Trophoblast cell (in vitro differentiated cells and primary cell): ENCODE results near the gene TCERG1.
A peak's percentile ranks its signal among the peaks of the same experiment; 100 is the strongest.

Experiments used
- DNase-seq, 2 donors: peaks; one replicate each; pipeline ENCODE4 v3.0.0-alpha.2; 2016
- H2AFZ ChIP-seq: 2 replicates; pipeline ENCODE4 v1.6.1; 2013; ENCODE audit warnings: low read length, moderate library complexity, mild to moderate bottlenecking; ENCODE audit not compliant: insufficient read depth, poor library complexity
- H2AK5ac ChIP-seq: 2 replicates; pipeline ENCODE4 v1.6.1; 2013; ENCODE audit warnings: mild to moderate bottlenecking, low read length
- H2BK120ac ChIP-seq: 2 replicates; pipeline ENCODE4 v1.6.1; 2013; ENCODE audit warnings: low read length, mild to moderate bottlenecking, moderate library complexity; ENCODE audit not compliant: insufficient read depth, poor library complexity
- H2BK12ac ChIP-seq: 2 replicates; pipeline ENCODE4 v1.6.1; 2013; ENCODE audit warnings: mild to moderate bottlenecking, low read length, moderate library complexity
- H2BK5ac ChIP-seq: 2 replicates; pipeline ENCODE4 v1.6.1; 2013; ENCODE audit warnings: low read length, low read depth, moderate library complexity, mild to moderate bottlenecking; ENCODE audit not compliant: poor library complexity
- H3K14ac ChIP-seq: 2 replicates; pipeline ENCODE4 v1.6.1; 2013; ENCODE audit warnings: mild to moderate bottlenecking, low read length
- H3K18ac ChIP-seq: 2 replicates; pipeline ENCODE4 v1.6.1; 2013; ENCODE audit warnings: mild to moderate bottlenecking, low read length
- H3K23ac ChIP-seq: 2 replicates; pipeline ENCODE4 v1.6.1; 2013; ENCODE audit warnings: low read length
- H3K27ac ChIP-seq: 2 replicates; pipeline ENCODE4 v1.5.1; 2013; ENCODE audit warnings: low read depth, mild to moderate bottlenecking, inconsistent platforms, low read length, moderate library complexity
- H3K27me3 ChIP-seq: 2 replicates; pipeline ENCODE4 v1.6.1; 2013; ENCODE audit warnings: inconsistent platforms, mild to moderate bottlenecking, low read length, moderate library complexity; ENCODE audit not compliant: insufficient read depth
- H3K36me3 ChIP-seq, 2 experiments: 1 replicate in 1 of 2; 2 replicates in 1 of 2; pipeline ENCODE4 v1.6.1; 2013; ENCODE audit warnings: low read length in 2 of 2, mild to moderate bottlenecking in 2 of 2, moderate library complexity in 1 of 2; ENCODE audit not compliant: insufficient read depth in 2 of 2, control insufficient read depth in 1 of 2
- H3K4ac ChIP-seq: 2 replicates; pipeline ENCODE4 v1.6.1; 2013; ENCODE audit warnings: low read depth, mild to moderate bottlenecking, low read length, moderate library complexity
- H3K4me1 ChIP-seq, 2 experiments: 1 replicate in 1 of 2; 2 replicates in 1 of 2; pipeline ENCODE4 v1.6.1; 2013; ENCODE audit warnings: low read length in 2 of 2, mild to moderate bottlenecking in 2 of 2, moderate library complexity in 1 of 2; ENCODE audit not compliant: insufficient read depth in 2 of 2, control insufficient read depth in 1 of 2
- H3K4me2 ChIP-seq: 2 replicates; pipeline ENCODE4 v1.6.1; 2013; ENCODE audit warnings: inconsistent platforms, mild to moderate bottlenecking, low read length, moderate library complexity
- H3K4me3 ChIP-seq: 2 replicates; pipeline ENCODE4 v1.5.1; 2013; ENCODE audit warnings: mild to moderate bottlenecking, low read depth, low read length, inconsistent platforms
- H3K79me1 ChIP-seq: one replicate; pipeline ENCODE4 v1.6.1; 2013; ENCODE audit warnings: low read length
- H3K79me2 ChIP-seq: 2 replicates; pipeline ENCODE4 v1.6.1; 2013; ENCODE audit warnings: low read length, mild to moderate bottlenecking; ENCODE audit not compliant: control insufficient read depth, insufficient read depth, poor library complexity
- H3K9ac ChIP-seq: 2 replicates; pipeline ENCODE4 v1.6.1; 2013; ENCODE audit warnings: mild to moderate bottlenecking, low read length
- H3K9me3 ChIP-seq: 2 replicates; pipeline ENCODE4 v1.6.1; 2013; ENCODE audit warnings: low read depth, mild to moderate bottlenecking, control low read depth, inconsistent platforms, low read length; ENCODE audit not compliant: insufficient read depth
- H4K12ac ChIP-seq: 2 replicates; pipeline ENCODE4 v1.6.1; 2013; ENCODE audit warnings: low read depth, mild to moderate bottlenecking, low read length, moderate library complexity
- H4K8ac ChIP-seq: 2 replicates; pipeline ENCODE4 v1.6.1; 2013; ENCODE audit warnings: low read depth, mild to moderate bottlenecking, low read length, moderate library complexity
- H4K91ac ChIP-seq: one replicate; pipeline ENCODE4 v1.6.1; 2013; ENCODE audit warnings: low read depth, mild to moderate bottlenecking, low read length, moderate library complexity
- WGBS: extraction: QIAGEN DNeasy Blood & Tissue Kit; methylation state at CpG from one replicate; pipeline ENCODE4 v1.1.7; 2013; ENCODE audit warnings: missing lambda C conversion rate; ENCODE audit not compliant: insufficient read length, insufficient coverage; ENCODE audit errors: extremely low coverage; 5-methylcytosine and 5-hydroxymethylcytosine counted together

Gene TCERG1

DNA sequence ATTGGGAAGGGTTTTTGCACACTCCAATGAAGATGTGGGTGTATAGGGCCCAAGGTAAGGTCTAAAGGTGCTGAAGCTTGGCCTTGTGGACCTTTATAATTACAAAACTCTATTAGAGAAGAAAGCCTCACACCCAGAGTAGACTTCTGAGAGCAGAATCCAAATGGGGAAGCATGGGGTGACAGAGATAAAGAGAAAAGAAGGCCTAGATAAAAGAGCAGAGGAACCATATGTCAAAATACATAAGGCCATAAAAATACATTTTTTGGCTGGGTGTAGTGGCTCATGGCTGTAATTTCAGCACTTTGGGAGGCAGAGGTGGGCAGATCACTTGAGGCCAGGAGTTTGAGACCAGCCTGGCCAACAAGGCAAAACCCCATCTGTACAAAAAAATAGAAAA is 27.4 kb upstream of the TCERG1 start:
- no peak for DNase-seq
- H3K9ac ChIP-seq: no peak overlapping the region
- no peaks in the 10 kb centered on the region for H3K27me3 ChIP-seq
- no peak overlapping the region for H4K8ac ChIP-seq
- no peak overlapping the region for H2AFZ ChIP-seq
- no peaks in the 10 kb centered on the region for H3K4me1 ChIP-seq
- no peak overlapping the region for H3K4me3 ChIP-seq
- H2AK5ac ChIP-seq: no peak overlapping the region
- no peaks in the 10 kb centered on the region for H3K79me1 ChIP-seq
- H4K91ac ChIP-seq: no peak overlapping the region
- H2BK120ac ChIP-seq: no peak overlapping the region
- H4K12ac ChIP-seq: no peak overlapping the region
- no peaks in the 10 kb centered on the region for H3K9me3 ChIP-seq
- H3K23ac ChIP-seq: no peak overlapping the region
- H3K79me2 ChIP-seq: no peaks in the 10 kb centered on the region
- no peak overlapping the region for H3K27ac ChIP-seq
- no peaks in the 10 kb centered on the region for H3K36me3 ChIP-seq
- H2BK12ac ChIP-seq: no peak overlapping the region
- H3K4me2 ChIP-seq: no peak overlapping the region
- H3K18ac ChIP-seq: no peak overlapping the region
- H2BK5ac ChIP-seq: no peak overlapping the region
- no peak overlapping the region for H3K4ac ChIP-seq
- H3K14ac ChIP-seq: no peak overlapping the region

DNA sequence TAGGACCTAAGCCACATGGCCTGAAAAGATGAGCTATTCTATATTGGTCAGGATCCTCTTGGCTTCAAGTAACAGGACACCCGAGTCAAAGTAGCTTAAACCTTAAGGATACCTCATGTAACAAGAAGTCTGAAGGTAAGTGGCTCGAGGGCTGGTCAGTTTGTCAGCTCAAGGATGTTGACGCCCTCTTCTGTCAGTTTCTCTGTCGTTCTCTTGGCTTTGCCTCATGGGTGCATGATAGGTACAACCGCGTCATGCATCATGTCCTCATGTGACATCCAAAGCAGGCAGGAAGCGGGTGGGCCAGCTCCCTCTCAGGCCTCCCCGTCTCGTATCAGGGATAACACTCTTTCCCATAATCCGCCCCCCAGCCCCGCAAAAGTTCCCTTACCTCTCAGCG is 22.1 kb upstream of the TCERG1 start:
- H3K23ac ChIP-seq: no peak overlapping the region
- no peak overlapping the region for H2AK5ac ChIP-seq
- no peaks in the 10 kb centered on the region for H3K27me3 ChIP-seq
- no peaks in the 10 kb centered on the region for H3K9me3 ChIP-seq
- H3K4ac ChIP-seq: no peak overlapping the region
- no peak overlapping the region for H3K9ac ChIP-seq
- H3K27ac ChIP-seq: no peak overlapping the region
- no peak overlapping the region for H3K14ac ChIP-seq
- no peak overlapping the region for H3K4me3 ChIP-seq
- H2BK120ac ChIP-seq: no peak overlapping the region
- no peak overlapping the region for H2BK12ac ChIP-seq
- H4K12ac ChIP-seq: no peak overlapping the region
- no peak for DNase-seq
- no peak overlapping the region for H2BK5ac ChIP-seq
- no peaks in the 10 kb centered on the region for H3K79me1 ChIP-seq
- H3K4me2 ChIP-seq: no peak overlapping the region
- WGBS: no CpG with 5 or more reads among the region's 12 CpGs
- no peaks in the 10 kb centered on the region for H3K36me3 ChIP-seq
- no peak overlapping the region for H3K18ac ChIP-seq
- no peaks in the 10 kb centered on the region for H3K4me1 ChIP-seq
- no peaks in the 10 kb centered on the region for H3K79me2 ChIP-seq
- no peak overlapping the region for H2AFZ ChIP-seq
- H4K8ac ChIP-seq: no peak overlapping the region
- H4K91ac ChIP-seq: no peak overlapping the region

DNA sequence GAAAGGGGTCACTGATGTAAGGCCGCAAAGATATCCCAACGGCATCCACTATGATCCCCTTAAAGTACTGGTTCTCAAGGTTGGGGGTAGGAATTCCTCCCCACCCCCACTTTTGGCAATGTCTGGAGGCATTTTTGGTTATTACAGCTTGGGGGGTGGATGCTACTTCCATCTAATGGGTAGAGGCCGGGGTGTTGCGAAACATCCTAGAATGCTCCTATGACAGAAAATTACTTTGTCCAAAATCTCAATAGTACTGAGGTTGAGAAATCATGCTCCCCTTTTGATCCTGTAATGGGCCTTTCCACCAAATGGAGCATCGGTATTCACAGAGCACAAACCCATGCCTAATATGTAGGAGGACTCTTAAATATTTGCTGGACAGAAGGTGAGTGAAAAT is 20.8 kb upstream of the TCERG1 start:
- H3K79me2 ChIP-seq: no peaks in the 10 kb centered on the region
- no peak overlapping the region for H3K23ac ChIP-seq
- H3K9me3 ChIP-seq: no peaks in the 10 kb centered on the region
- no peak overlapping the region for H3K27ac ChIP-seq
- DNase-seq: no peak
- WGBS: no CpG with 5 or more reads among the region's 5 CpGs
- H3K4me3 ChIP-seq: no peak overlapping the region
- H3K4me2 ChIP-seq: no peak overlapping the region
- H3K4ac ChIP-seq: no peak overlapping the region
- H3K36me3 ChIP-seq: no peaks in the 10 kb centered on the region
- H2BK5ac ChIP-seq: no peak overlapping the region
- H4K91ac ChIP-seq: no peak overlapping the region
- H2BK120ac ChIP-seq: no peak overlapping the region
- H2AK5ac ChIP-seq: no peak overlapping the region
- H3K79me1 ChIP-seq: no peaks in the 10 kb centered on the region
- no peak overlapping the region for H3K18ac ChIP-seq
- no peak overlapping the region for H3K9ac ChIP-seq
- no peak overlapping the region for H4K8ac ChIP-seq
- H4K12ac ChIP-seq: no peak overlapping the region
- H3K4me1 ChIP-seq: no peaks in the 10 kb centered on the region
- no peaks in the 10 kb centered on the region for H3K27me3 ChIP-seq
- H2AFZ ChIP-seq: no peak overlapping the region
- no peak overlapping the region for H2BK12ac ChIP-seq
- H3K14ac ChIP-seq: no peak overlapping the region

DNA sequence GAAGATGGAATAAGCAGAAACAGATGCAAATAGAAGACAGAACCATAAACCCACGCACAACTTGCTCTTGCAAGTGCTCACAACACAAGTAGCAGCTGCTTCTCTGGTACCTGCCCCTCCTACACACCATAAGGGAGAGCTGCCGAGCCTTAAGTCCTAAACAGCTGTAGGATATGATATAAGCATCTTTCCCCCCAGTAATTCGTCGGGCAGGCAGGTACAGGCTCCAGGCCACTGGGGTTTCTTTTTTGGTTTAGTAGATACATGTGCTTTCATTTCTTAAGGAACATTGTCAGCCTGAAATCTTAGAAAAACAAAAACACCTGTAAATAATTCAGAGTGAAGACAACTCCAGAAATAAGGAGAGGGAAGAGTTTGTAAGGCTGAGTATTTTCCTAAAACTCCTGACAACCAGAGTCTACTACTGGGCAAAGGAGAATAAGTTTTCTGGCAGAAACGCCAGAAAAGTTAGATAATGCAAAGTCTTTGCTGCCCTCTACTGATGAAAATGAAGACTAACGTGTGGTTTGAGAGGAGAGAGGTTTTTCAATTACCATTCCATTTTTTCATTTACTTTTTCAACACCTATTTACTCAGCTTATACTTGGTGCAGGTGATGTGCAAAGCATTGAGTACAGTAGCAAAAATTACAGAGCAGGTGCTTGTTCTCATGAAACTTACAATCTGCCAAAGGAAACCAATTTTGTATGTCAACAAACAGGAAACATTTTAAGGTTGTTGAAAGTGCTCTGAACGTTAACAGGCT is 20.1 kb upstream of the TCERG1 start:
- H3K79me2 ChIP-seq: no peaks in the 10 kb centered on the region
- no peaks in the 10 kb centered on the region for H3K36me3 ChIP-seq
- H3K4me2 ChIP-seq: no peak overlapping the region
- H3K23ac ChIP-seq: no peak overlapping the region
- WGBS: no CpG with 5 or more reads among the region's 7 CpGs
- H3K4ac ChIP-seq: no peak overlapping the region
- H2BK120ac ChIP-seq: no peak overlapping the region
- no peak overlapping the region for H3K4me3 ChIP-seq
- H2BK5ac ChIP-seq: no peak overlapping the region
- no peak overlapping the region for H4K91ac ChIP-seq
- no peak overlapping the region for H2AK5ac ChIP-seq
- no peaks in the 10 kb centered on the region for H3K4me1 ChIP-seq
- H3K18ac ChIP-seq: no peak overlapping the region
- DNase-seq: peak in 1 of 2 donors; percentile 80
- H3K9ac ChIP-seq: no peak overlapping the region
- no peak overlapping the region for H3K27ac ChIP-seq
- no peak overlapping the region for H4K12ac ChIP-seq
- H3K79me1 ChIP-seq: no peaks in the 10 kb centered on the region
- no peak overlapping the region for H3K14ac ChIP-seq
- no peaks in the 10 kb centered on the region for H3K27me3 ChIP-seq
- no peak overlapping the region for H4K8ac ChIP-seq
- H2AFZ ChIP-seq: no peak overlapping the region
- no peaks in the 10 kb centered on the region for H3K9me3 ChIP-seq
- no peak overlapping the region for H2BK12ac ChIP-seq
